Transverse colon (tissue), 4 donors: Measurements from ENCODE around the gene DTX4. TPM values are rescaled to one million over a fixed set of nuclear protein-coding genes. Genes with fewer than 3 reads are reported as not detected.
A peak's percentile ranks its signal among the peaks of the same experiment; 100 is the strongest.

Experiments used
- DNase-seq: peaks from one replicate; pipeline ENCODE4 v3.0.0-alpha.2; 2019
- H3K27ac ChIP-seq, 4 donors: fragments of 200-600 bp; sonication (generic); 2 replicates each; pipeline ENCODE4 v1.5.1; 2016 to 2018; ENCODE audit warnings: inconsistent platforms in 4 of 4
- H3K27me3 ChIP-seq: fragments of 200-600 bp; sonication (generic); 2 replicates; pipeline ENCODE4 v1.5.1; 2017; ENCODE audit warnings: inconsistent platforms
- H3K36me3 ChIP-seq, 4 donors: fragments of 200-600 bp; sonication (generic); 2 replicates each; pipeline ENCODE4 v1.5.1; 2017 to 2019; ENCODE audit warnings: inconsistent platforms in 4 of 4
- H3K4me1 ChIP-seq, 4 donors: fragments of 200-600 bp; sonication (generic); 2 replicates each; pipeline ENCODE4 v1.5.1; 2017 to 2020; ENCODE audit warnings: inconsistent platforms in 4 of 4
- H3K4me3 ChIP-seq, 4 donors: fragments of 200-600 bp; sonication (generic); 1 replicate in 1 of 4; 2 replicates in 3 of 4; pipeline versions ENCODE4 v1.5.1 to v1.6.1; 2017 to 2019; ENCODE audit warnings: inconsistent platforms in 4 of 4
- H3K9me3 ChIP-seq, 2 donors: fragments of 200-600 bp; sonication (generic); 2 replicates each; pipeline ENCODE4 v1.5.1; 2017 to 2019; ENCODE audit warnings: inconsistent platforms in 2 of 2
- CTCF ChIP-seq, 5 experiments: fragments of 200-600 bp in 3 of 5; fragments of 450-650 bp in 2 of 5; sonication (generic) in 3 of 5; IDR thresholded peaks; 1 replicate in 2 of 5; 2 replicates in 3 of 5; pipeline ENCODE4 v1.5.1; 2016 to 2017; ENCODE audit warnings: antibody characterized with exemption in 5 of 5, inconsistent platforms in 3 of 5, mild to moderate bottlenecking in 2 of 5, moderate library complexity in 1 of 5
- EP300 ChIP-seq: sonication (generic); formaldehyde crosslinking; IDR thresholded peaks from one replicate; pipeline ENCODE4 v1.6.1; 2017; ENCODE audit warnings: antibody characterized with exemption, low read depth
- POLR2A ChIP-seq: fragments of 450-650 bp; IDR thresholded peaks from one replicate; pipeline ENCODE4 v1.6.1; 2016; ENCODE audit warnings: antibody characterized with exemption, mild to moderate bottlenecking, moderate library complexity
- POLR2AphosphoS5 ChIP-seq, 3 donors: sonication (generic); formaldehyde crosslinking; IDR thresholded peaks; one replicate each; pipeline ENCODE4 v1.6.1; 2016; ENCODE audit warnings: antibody characterized with exemption in 3 of 3
- WGBS, 2 donors: methylation state at CpG; one replicate each; pipeline ENCODE4 v1.1.5; 2018; ENCODE audit warnings: low coverage in 1 of 2; 5-methylcytosine and 5-hydroxymethylcytosine counted together
- in situ Hi-C, 4 donors: fragments of 200-750 bp; cut with MboI; loops; one replicate each; pipeline versions ENCODE4 v1.15.0 to v1.15.1; 2017; ENCODE audit warnings: low sequenced_read_pairs in 3 of 4, low pct_ligation_motif_present in 1 of 4, low pct_unique_long_range_greater_than_20kb in 1 of 4
- intact Hi-C: fragments of 100-400 bp; cut with DNase I; formaldehyde crosslinking; loops from one replicate; pipeline ENCODE4 v1.15.1; 2023; ENCODE audit warnings: low total_unique reads
- total RNA-seq, 4 donors: library from RNA; depleted of rRNA; stranded (reverse); fragments of >200 nt; gene quantifications; one replicate each; pipeline ENCODE4 v1.1.0, GENCODE V29; 2016

The DTX4 gene
- total RNA-seq, 4 donors from 2014 or later: 61.3 to 95.3 (median 77.6) TPM

- H3K36me3 ChIP-seq: no peaks in the 10 kb centered on the region
- TF ChIP-seq POLR2AphosphoS5 (IDR thresholded peaks at IDR 0.05) (peak; percentile 35 to 62 (median 58)), POLR2A (no peak), EP300 (no peak)
- in situ Hi-C loops: no loop called here
- intact Hi-C loops: no loop called here
- no peak overlapping the region for H3K4me3 ChIP-seq
- H3K27me3 ChIP-seq: no peaks in the 10 kb centered on the region
- DNase-seq: peak; percentile 46
- no peaks in the 10 kb centered on the region for H3K9me3 ChIP-seq
- peak overlapping the region; percentile 45 to 66 (median 62) for H3K27ac ChIP-seq
- peaks cover 0 to 15% (median 1%) of the 10 kb centered on the region in 4 donors for H3K4me1 ChIP-seq
- WGBS, 2 donors: 24 to 49% methylated on average over 9 of the region's 9 CpGs
Observed at GRCh38 chr11:59216641-59217564, 45.0 kb downstream of the DTX4 start.

- no peak for DNase-seq
- intact Hi-C loops (no loop called here), in situ Hi-C loops (no loop called here)
- Histone ChIP-seq H3K9me3 (no peaks in the 10 kb centered on the region), H3K27me3 (no peaks in the 10 kb centered on the region), H3K4me3 (no peak overlapping the region), H3K4me1 (peaks cover 0 to 24% (median 1%) of the 10 kb centered on the region in 4 donors), H3K27ac (peak overlapping the region in 3 of 4 donors; percentile 59 to 66 (median 64)), H3K36me3 (no peaks in the 10 kb centered on the region)
- WGBS, 2 donors: 87% methylated on average over 4 of the region's 4 CpGs
- TF ChIP-seq CTCF (IDR thresholded peaks at IDR 0.05): no peak
- TF ChIP-seq EP300: no peak
- TF ChIP-seq POLR2AphosphoS5 (IDR thresholded peaks at IDR 0.05): no peak
- TF ChIP-seq POLR2A: no peak
Observed at GRCh38 chr11:59218319-59218718, 46.4 kb downstream of the DTX4 start.

- no peaks in the 10 kb centered on the region for H3K27me3 ChIP-seq
- TF ChIP-seq POLR2A: no peak
- no peak for TF ChIP-seq EP300
- TF ChIP-seq POLR2AphosphoS5 (IDR thresholded peaks at IDR 0.05): no peak
- TF ChIP-seq CTCF (IDR thresholded peaks at IDR 0.05): no peak
- H3K36me3 ChIP-seq: no peaks in the 10 kb centered on the region
- WGBS, 2 donors: 60 to 93% methylated on average over 1 to 2 of the region's 2 CpGs
- no peak overlapping the region for H3K4me3 ChIP-seq
- in situ Hi-C loops: no loop called here
- peaks cover 0 to 29% (median 1%) of the 10 kb centered on the region in 4 donors for H3K4me1 ChIP-seq
- H3K27ac ChIP-seq: no peak overlapping the region
- no peak for DNase-seq
- H3K9me3 ChIP-seq: no peaks in the 10 kb centered on the region
- intact Hi-C loops: no loop called here
Observed at GRCh38 chr11:59218893-59219292, 47.0 kb downstream of the DTX4 start.

- in situ Hi-C loops: no loop called here
- WGBS, 2 donors: 60 to 88% methylated on average over 2 to 4 of the region's 4 CpGs
Observed at GRCh38 chr11:59219836-59220235, 47.9 kb downstream of the DTX4 start.

More at GRCh38 chr11:59219836-59220235, 47.9 kb downstream of the DTX4 start:
- Histone ChIP-seq H3K27ac (no peak overlapping the region), H3K27me3 (no peaks in the 10 kb centered on the region), H3K4me3 (no peak overlapping the region), H3K4me1 (peaks cover 0 to 32% (median 1%) of the 10 kb centered on the region in 4 donors), H3K9me3 (no peaks in the 10 kb centered on the region), H3K36me3 (no peaks in the 10 kb centered on the region)
- DNase-seq: no peak
- no peak for TF ChIP-seq POLR2A
- TF ChIP-seq POLR2AphosphoS5 (IDR thresholded peaks at IDR 0.05): no peak
- no peak for TF ChIP-seq EP300
- no peak for TF ChIP-seq CTCF (IDR thresholded peaks at IDR 0.05)
- intact Hi-C loops: no loop called here
